SH-SY5Y (cell line): Measurements from ENCODE around the gene FBRSL1.

Experiments used
- GATA2 ChIP-seq: IDR thresholded peaks from 2 replicates; pipeline ENCODE4 v1.6.1; 2011; ENCODE audit warnings: mild to moderate bottlenecking, low read depth, low read length
- GATA3 ChIP-seq: IDR thresholded peaks from 2 replicates; pipeline ENCODE4 v1.6.1; 2011; ENCODE audit warnings: low read depth, mild to moderate bottlenecking, low read length, moderate library complexity

GRCh38 chr12:132465269-132466190 lies 24.4 kb upstream of the FBRSL1 start:
- TF ChIP-seq GATA3 (no peak), GATA2 (no peak)
